H7 (cell line): ENCODE data around the gene PARP14. TPM values are rescaled to one million over a fixed set of nuclear protein-coding genes. Genes with fewer than 3 reads are reported as not detected.
"Not testable (repeated sequence)": the region's sequence is repeated elsewhere in the genome, so short reads cannot be mapped to it uniquely, and the experiment has no call there.

Source experiments
- DNase-seq: peaks from one replicate; pipeline ENCODE4 v3.0.0; 2012
- H3K27me3 ChIP-seq: 2 replicates; pipeline ENCODE4 v1.6.0; 2011; ENCODE audit warnings: mild to moderate bottlenecking, low read length; ENCODE audit not compliant: control insufficient read depth, insufficient read depth
- H3K36me3 ChIP-seq: replicated peaks from 2 replicates; pipeline ENCODE4 v1.5.1; 2011; ENCODE audit warnings: low read length; ENCODE audit not compliant: control insufficient read depth, insufficient read depth
- H3K4me3 ChIP-seq: 2 replicates; pipeline ENCODE4 v1.5.1; 2011; ENCODE audit warnings: low read depth, mild to moderate bottlenecking, control low read depth, low read length, moderate library complexity; ENCODE audit not compliant: insufficient read depth
- total RNA-seq: library from RNA; depleted of rRNA; stranded (reverse); fragments of >200 nt; shearing (Covaris generic); gene quantifications from 2 replicates; pipeline ENCODE4 v1.2.3, GENCODE V29; 2014; rRNA removed

Gene PARP14, protein sequence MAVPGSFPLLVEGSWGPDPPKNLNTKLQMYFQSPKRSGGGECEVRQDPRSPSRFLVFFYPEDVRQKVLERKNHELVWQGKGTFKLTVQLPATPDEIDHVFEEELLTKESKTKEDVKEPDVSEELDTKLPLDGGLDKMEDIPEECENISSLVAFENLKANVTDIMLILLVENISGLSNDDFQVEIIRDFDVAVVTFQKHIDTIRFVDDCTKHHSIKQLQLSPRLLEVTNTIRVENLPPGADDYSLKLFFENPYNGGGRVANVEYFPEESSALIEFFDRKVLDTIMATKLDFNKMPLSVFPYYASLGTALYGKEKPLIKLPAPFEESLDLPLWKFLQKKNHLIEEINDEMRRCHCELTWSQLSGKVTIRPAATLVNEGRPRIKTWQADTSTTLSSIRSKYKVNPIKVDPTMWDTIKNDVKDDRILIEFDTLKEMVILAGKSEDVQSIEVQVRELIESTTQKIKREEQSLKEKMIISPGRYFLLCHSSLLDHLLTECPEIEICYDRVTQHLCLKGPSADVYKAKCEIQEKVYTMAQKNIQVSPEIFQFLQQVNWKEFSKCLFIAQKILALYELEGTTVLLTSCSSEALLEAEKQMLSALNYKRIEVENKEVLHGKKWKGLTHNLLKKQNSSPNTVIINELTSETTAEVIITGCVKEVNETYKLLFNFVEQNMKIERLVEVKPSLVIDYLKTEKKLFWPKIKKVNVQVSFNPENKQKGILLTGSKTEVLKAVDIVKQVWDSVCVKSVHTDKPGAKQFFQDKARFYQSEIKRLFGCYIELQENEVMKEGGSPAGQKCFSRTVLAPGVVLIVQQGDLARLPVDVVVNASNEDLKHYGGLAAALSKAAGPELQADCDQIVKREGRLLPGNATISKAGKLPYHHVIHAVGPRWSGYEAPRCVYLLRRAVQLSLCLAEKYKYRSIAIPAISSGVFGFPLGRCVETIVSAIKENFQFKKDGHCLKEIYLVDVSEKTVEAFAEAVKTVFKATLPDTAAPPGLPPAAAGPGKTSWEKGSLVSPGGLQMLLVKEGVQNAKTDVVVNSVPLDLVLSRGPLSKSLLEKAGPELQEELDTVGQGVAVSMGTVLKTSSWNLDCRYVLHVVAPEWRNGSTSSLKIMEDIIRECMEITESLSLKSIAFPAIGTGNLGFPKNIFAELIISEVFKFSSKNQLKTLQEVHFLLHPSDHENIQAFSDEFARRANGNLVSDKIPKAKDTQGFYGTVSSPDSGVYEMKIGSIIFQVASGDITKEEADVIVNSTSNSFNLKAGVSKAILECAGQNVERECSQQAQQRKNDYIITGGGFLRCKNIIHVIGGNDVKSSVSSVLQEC (N-terminal part only)
- total RNA-seq: 5.6 and 8.5 TPM in 2 replicates

DNA sequence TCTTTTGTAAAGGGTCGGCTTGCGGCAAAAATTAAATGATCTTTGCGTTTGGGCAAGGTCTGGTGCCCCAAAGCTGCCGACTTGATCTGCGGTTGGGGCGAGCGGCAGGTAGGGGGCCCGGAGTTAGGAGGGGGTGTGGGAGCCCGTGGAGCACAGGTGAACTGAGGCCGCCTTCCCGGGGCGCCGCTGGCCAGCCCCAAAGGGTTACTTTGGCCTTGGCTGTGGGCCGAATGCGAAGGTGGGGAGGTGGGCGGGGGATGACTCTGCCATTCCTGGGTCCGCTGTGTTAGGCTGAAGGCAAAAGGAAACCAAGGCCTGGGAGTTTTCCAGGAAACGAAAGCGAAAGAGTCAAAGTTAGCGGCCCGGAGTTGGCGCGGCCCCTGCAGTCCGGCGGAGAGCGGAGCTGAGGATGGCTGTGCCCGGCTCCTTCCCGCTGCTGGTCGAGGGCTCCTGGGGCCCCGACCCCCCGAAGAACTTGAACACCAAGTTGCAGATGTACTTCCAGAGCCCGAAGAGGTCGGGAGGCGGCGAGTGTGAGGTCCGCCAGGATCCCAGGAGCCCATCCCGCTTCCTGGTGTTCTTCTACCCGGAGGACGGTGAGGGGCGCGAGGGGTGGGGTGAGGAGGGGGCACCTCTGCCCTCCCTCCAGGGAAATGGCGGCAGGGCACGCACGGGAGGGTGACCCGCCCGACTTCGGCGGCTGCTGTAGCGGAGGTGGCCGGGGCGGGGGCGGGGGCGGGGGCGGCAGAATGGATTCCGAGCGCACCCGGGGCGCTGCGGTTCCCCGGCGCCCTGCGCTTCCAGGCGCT is at the start of gene PARP14:
TSS of gene PARP14 (plus strand) at position 365 of the 809 bp plus-strand sequence. CDS start at position 410, 45 bp downstream.
- Histone ChIP-seq H3K36me3 (no peaks in the 10 kb centered on the region), H3K4me3 (peak within 1 kb of the TSS; percentile 71), H3K27me3 (peaks cover 4% of the 10 kb centered on the region)
- DNase-seq: peak; percentile 76

DNA sequence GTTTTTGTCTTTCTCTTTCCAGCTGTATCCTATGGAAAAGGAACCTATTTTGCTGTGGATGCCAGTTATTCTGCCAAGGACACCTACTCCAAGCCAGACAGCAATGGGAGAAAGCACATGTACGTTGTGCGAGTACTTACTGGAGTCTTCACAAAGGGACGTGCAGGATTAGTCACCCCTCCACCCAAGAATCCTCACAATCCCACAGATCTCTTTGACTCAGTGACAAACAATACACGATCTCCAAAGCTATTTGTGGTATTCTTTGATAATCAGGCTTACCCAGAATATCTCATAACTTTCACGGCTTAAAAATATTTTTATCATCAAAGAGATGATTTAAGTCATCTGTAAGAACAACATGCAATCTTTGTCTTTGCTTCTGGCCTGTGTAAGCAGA is 44.9 kb upstream of the PARP14 start:
- Histone ChIP-seq H3K4me3 (no peak overlapping the region), H3K27me3 (no peaks in the 10 kb centered on the region), H3K36me3 (no peaks in the 10 kb centered on the region)
- DNase-seq: no peak

DNA sequence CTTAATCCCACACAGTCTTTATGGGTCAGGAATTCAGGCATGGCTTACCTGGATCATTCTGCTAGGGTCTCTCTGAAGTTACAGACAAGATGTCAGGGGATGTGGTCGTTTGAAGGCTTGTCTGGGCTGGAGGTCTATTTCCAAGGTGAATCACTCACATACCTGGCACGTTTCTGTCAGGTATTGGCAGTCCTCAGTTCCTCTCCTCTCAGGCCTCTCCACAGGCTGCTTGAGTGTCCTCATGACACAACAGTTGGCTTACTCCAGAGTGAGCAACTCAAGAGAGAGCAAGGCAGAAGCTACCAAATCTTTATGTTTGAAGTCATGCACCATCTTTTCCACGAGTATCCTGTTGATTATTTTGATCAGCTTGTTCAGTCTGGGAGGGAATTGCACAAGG is 43.9 kb upstream of the PARP14 start:
- H3K4me3 ChIP-seq: no peak overlapping the region
- no peaks in the 10 kb centered on the region for H3K36me3 ChIP-seq
- no peak for DNase-seq
- no peaks in the 10 kb centered on the region for H3K27me3 ChIP-seq

DNA sequence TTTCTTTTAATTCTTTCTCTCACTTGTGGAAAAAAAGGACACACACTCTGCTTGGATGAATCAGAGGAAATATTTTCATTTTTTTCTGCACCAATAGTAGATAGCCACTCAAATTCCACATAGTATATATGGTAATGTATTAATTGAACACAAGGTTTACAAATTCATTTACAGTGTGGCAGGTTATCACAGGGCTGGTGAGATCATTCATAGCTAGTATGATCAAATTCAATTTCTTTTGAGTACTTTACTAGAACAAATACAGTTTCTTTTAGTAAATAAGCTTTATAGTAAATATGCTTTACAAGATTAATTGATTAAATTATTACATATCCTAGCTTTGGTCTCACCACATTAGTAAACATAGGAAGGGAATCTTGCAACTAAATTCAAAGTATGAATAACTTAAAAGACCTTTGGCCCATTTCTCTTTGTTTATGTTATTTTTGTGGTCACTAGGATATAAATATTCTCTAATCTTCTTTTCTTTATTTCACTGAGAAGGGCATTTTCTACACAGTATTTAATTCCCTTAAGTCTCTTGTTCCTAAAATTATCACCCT is 40.1 kb upstream of the PARP14 start:
- Histone ChIP-seq H3K4me3 (no peak overlapping the region), H3K36me3 (no peaks in the 10 kb centered on the region), H3K27me3 (no peaks in the 10 kb centered on the region)
- no peak for DNase-seq

DNA sequence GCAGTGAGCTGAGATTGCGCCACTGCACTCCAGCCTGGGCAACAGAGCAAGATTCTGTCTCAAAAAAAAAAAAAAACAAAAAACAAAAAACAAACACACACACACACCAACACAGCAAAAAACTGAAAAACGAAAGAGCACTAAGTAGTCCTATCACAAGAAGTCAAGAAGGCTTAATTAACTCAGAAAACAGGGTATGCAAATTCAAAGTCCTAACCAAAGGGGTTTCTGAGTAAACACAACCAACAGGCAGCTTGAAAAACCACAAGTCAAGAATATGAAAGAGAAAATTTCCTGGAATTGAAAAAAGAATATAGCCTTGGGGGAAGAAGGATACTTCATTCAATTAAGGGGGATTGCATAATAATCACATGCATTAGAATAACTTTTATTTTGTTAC is 37.7 kb upstream of the PARP14 start:
- no peaks in the 10 kb centered on the region for H3K27me3 ChIP-seq
- H3K36me3 ChIP-seq: no peaks in the 10 kb centered on the region

DNA sequence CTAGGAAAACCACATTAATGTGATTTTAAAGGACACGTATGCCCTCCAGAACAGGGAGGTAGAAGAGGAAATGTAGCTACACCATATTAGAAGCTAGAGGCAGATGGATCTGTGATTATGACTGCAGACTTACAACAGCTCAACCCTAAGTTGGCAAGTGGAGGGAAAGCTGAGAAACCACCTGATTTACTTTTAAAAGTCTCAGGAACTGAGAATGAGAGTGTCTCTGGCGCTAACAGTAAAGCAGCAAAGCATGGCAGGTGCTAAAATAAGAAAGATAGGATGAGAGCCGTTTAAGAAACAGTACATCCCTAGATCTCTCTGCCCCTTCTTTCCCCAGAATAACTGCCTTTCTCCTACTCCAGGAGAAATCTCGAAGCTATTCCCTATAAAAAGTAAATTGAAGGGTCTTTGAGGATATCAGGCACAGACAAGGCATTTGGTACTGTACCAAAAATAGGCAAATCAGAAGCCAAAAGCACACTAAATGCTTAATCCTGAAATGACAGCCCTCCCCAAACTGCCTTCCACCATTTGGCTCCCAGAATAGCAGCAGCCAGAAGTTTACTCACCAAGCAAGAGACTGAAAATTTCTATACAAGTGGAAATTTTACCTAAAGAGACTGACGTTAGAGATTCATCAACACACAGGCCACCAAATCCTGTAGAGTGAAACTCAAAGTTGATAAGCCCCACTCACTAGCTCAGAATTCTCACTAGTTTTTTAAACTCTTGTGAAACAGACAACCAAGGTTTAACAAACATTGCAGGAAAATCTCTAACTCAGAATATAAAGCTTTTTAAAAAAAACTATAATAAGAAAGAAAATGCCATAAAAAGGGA is 34.3 kb upstream of the PARP14 start:
- H3K27me3 ChIP-seq: no peaks in the 10 kb centered on the region
- no peak overlapping the region for H3K4me3 ChIP-seq
- DNase-seq: no peak
- no peaks in the 10 kb centered on the region for H3K36me3 ChIP-seq

More for the DNA sequence above, 37.7 kb upstream of the PARP14 start:
- no peak overlapping the region for H3K4me3 ChIP-seq
- no peak for DNase-seq

DNA sequence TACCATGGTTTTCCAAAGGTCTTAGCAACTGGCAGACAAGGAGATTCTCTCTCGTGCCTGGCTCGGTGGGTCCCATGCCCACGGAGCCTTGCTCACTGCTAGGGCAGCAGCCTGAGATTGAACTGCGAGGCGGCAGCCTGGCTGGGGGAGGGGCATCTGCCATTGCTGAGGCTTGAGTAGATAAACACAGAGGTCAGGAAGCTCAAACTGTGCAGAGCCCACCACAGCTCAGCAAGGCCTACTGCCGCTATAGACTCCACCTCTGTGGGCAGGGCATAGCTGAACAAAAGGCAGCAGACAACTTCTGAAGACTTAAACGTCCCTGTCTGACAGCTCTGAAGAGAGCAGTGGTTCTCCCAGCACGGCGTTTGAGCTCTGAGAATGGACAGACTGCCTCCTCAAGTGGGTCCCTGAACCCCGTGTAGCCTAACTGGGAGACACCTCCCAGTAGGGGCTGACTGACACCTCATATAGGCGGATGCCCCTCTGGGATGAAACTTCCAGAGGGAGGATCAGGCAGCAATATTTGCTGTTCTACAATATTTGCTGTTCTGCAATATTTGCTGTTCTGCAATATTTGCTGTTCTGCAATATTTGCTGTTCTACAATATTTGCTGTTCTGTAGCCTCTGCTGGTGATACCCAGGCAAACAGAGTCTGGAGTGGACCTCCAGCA is 29.3 kb upstream of the PARP14 start:
- H3K27me3 ChIP-seq, DNase-seq, H3K4me3 ChIP-seq, H3K36me3 ChIP-seq: not testable (repeated sequence)

DNA sequence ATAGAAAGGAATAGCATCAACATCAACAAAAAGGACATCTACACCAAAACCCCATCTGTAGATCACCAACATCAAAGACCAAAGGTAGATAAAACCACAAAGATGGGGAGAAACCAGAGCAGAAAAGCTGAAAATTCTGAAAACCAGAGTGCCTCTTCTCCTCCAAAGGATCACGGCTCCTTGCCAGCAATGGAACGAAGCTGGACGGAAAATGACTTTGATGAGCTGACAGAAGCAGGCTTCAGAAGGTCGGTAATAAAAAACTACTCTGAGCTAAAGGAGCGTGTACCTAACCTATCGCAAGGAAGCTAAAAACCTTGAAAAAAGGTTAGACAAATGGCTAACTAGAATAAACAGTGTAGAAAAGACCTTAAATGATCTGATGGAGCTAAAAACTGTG is 28.7 kb upstream of the PARP14 start:
- H3K27me3 ChIP-seq, H3K4me3 ChIP-seq, H3K36me3 ChIP-seq, DNase-seq: not testable (repeated sequence)

DNA sequence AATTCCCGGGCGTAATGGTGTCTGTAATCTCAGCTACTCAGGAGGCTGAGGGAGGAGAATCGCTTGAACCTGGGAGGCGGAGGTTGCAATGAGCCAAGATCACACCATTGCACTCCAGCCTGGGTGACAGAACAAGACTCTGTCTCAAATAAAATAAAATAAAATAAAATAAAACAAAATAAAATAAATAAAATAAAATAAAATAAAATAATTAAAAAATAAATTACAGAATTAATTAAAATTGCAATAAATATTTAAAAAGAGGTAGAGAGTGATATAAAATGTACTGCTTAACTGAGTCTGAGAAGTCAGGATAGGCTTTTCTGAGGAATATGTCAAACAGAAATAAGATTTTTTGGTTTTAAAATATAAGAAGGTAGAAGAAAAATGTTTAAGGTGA is 22.3 kb upstream of the PARP14 start:
- DNase-seq, H3K4me3 ChIP-seq, H3K36me3 ChIP-seq, H3K27me3 ChIP-seq: not testable (repeated sequence)

DNA sequence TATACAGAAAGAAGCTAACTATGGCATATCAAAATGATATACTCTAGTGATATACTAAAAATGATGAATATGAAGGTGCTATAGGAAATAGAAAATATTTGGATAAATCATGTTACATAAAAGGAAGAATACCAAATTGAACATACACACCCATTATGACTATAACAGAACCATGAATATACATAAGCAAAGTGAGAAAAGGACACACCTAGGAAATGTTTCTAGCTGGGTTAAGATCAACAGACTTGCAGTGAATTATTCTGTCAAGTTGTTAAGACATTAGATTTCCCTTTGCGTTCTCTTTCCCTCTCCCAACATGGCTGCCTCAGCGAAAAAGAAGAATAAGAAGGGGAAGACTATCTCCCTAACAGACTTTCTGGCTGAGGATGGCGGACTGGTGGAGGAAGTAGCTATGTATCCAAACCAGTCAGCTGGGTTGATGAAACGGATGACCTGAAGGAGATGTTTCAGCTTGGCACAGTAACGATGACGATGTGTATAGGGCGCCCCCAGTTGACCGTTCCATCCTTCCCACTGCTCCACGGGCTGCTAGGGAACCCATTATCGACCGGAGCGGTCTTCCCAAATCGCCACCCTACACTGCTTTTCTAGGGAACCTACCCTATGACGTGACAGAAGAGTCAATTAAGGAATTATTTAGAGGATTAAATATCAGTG is 20.2 kb upstream of the PARP14 start:
- Histone ChIP-seq H3K27me3 (no peaks in the 10 kb centered on the region), H3K36me3 (no peaks in the 10 kb centered on the region), H3K4me3 (no peak overlapping the region)
- DNase-seq: peak; percentile 16

DNA sequence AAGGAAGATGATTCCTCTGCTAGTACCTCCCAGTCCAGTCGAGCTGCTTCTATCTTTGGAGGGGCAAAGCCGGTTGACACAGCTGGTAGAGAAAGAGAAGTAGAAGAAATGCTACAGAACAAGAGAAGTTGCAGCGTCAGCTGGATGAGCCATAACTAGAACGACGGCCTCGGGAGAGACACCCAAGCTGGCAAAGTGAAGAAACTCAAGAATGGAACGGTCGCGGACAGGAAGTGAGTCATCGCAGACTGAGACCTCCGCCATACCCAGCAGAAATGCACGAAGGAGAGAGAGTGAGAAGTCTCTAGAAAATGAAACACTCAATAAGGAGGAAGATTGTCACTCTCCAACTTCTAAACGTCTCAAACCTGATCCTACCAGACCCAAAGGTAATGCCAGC is 19.0 kb upstream of the PARP14 start:
- no peaks in the 10 kb centered on the region for H3K36me3 ChIP-seq
- no peaks in the 10 kb centered on the region for H3K27me3 ChIP-seq
- no peak overlapping the region for H3K4me3 ChIP-seq
- no peak for DNase-seq

DNA sequence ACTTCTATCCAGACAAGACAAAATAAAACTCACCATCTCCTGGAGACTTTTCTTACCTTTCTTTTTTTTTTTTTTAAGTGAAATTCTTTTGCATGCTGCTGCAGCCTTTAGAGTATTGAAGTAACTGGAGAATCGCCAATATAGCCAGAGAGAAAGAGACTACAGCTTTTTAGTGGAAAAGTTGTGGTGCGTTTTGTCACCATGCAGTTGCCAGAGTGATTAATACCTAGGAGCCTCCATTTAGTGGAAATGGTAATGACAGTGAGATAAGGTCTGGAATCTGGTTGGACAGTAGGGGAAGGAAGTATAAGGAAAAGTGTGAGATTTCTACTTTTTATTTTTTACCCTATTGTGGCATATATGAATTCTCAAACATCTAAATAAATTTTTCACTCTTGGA is 18.1 kb upstream of the PARP14 start:
- no peak overlapping the region for H3K4me3 ChIP-seq
- H3K36me3 ChIP-seq: no peaks in the 10 kb centered on the region
- no peak for DNase-seq
- H3K27me3 ChIP-seq: no peaks in the 10 kb centered on the region
